Liver (tissue), 3 donors: ENCODE results near the gene BPTF.

Experiments
- EGR1 ChIP-seq, 2 donors: IDR thresholded peaks; 2 replicates each; pipeline ENCODE4 v1.6.1; 2016 to 2018; ENCODE audit warnings: antibody characterized with exemption in 2 of 2, low read depth in 2 of 2
- FOXA1 ChIP-seq: IDR thresholded peaks from 2 replicates; pipeline ENCODE4 v1.6.1; 2016; ENCODE audit warnings: antibody characterized with exemption
- GABPA ChIP-seq, 2 donors: IDR thresholded peaks in 1 of 2; conservative IDR thresholded peaks in 1 of 2; 2 replicates each; pipeline ENCODE4 v1.6.1; 2016; ENCODE audit warnings: antibody characterized with exemption in 2 of 2, mild to moderate bottlenecking in 1 of 2, moderate library complexity in 1 of 2
- RAD21 ChIP-seq, 2 donors: IDR thresholded peaks; 2 replicates each; pipeline ENCODE4 v1.6.1; 2016; ENCODE audit warnings: antibody characterized with exemption in 2 of 2, mild to moderate bottlenecking in 2 of 2
- RXRA ChIP-seq, 2 donors: IDR thresholded peaks; 2 replicates each; pipeline ENCODE4 v1.6.1; 2017 to 2018; ENCODE audit warnings: antibody characterized with exemption in 2 of 2, mild to moderate bottlenecking in 1 of 2
- SP1 ChIP-seq: IDR thresholded peaks from 2 replicates; pipeline ENCODE4 v1.6.1; 2018; ENCODE audit warnings: antibody characterized with exemption, mild to moderate bottlenecking
- TAF1 ChIP-seq: conservative IDR thresholded peaks from 2 replicates; pipeline ENCODE4 v1.6.1; 2016; ENCODE audit warnings: antibody characterized with exemption, mild to moderate bottlenecking
- YY1 ChIP-seq: IDR thresholded peaks from 2 replicates; pipeline ENCODE4 v1.6.1; 2016; ENCODE audit warnings: antibody characterized with exemption, mild to moderate bottlenecking
- TF ChIP-seq, protein P1 (sequence below): fragments of 150-350 bp; IDR thresholded peaks from 2 replicates; pipeline ENCODE4 v1.5.1; 2017; ENCODE audit warnings: improper control_type of control experiment, low read depth, low read length; ENCODE audit not compliant: missing input control
- TF ChIP-seq, protein P2 (sequence below): IDR thresholded peaks from 2 replicates; pipeline ENCODE4 v1.6.1; 2016; ENCODE audit warnings: antibody characterized with exemption
- TF ChIP-seq, protein P3 (sequence below): IDR thresholded peaks from 2 replicates; pipeline ENCODE4 v1.6.1; 2016; ENCODE audit warnings: antibody characterized with exemption, mild to moderate bottlenecking
- donor health status: healthy.
- donor health status: healthy.

DNA sequence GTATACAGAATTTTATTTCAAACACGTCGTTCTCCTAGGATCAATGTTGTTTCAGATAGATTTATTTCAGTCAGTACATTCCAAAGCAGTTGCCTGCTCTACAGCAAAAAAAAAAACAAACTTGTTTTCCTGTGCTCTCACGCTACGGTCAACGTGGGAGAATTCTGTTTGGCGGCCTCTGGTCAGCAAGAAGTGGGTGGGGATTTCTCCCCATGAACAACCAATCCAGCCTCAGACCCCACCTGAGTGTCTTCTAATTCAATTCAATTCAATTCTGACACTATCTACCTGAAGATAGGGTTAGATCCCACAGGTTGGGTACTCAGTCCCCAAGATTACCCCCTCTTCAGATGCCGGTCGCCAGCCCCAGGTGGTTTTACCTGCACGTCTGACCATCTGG is 148.9 kb downstream of the BPTF start:
- TF ChIP-seq, protein P1, sequence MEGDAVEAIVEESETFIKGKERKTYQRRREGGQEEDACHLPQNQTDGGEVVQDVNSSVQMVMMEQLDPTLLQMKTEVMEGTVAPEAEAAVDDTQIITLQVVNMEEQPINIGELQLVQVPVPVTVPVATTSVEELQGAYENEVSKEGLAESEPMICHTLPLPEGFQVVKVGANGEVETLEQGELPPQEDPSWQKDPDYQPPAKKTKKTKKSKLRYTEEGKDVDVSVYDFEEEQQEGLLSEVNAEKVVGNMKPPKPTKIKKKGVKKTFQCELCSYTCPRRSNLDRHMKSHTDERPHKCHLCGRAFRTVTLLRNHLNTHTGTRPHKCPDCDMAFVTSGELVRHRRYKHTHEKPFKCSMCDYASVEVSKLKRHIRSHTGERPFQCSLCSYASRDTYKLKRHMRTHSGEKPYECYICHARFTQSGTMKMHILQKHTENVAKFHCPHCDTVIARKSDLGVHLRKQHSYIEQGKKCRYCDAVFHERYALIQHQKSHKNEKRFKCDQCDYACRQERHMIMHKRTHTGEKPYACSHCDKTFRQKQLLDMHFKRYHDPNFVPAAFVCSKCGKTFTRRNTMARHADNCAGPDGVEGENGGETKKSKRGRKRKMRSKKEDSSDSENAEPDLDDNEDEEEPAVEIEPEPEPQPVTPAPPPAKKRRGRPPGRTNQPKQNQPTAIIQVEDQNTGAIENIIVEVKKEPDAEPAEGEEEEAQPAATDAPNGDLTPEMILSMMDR: no peak
- TF ChIP-seq YY1: no peak
- no peak for TF ChIP-seq RAD21 (IDR thresholded peaks at IDR 0.05)
- TF ChIP-seq GABPA (IDR thresholded peaks at IDR 0.05 in 1 of 2, conservative IDR thresholded peaks at IDR 0.05 in 1 of 2): no peak
- no peak for TF ChIP-seq SP1
- TF ChIP-seq, protein P2, sequence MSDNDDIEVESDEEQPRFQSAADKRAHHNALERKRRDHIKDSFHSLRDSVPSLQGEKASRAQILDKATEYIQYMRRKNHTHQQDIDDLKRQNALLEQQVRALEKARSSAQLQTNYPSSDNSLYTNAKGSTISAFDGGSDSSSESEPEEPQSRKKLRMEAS: no peak
- no peak for TF ChIP-seq TAF1
- TF ChIP-seq FOXA1: no peak
- TF ChIP-seq RXRA (IDR thresholded peaks at IDR 0.05): no peak
- TF ChIP-seq, protein P3, sequence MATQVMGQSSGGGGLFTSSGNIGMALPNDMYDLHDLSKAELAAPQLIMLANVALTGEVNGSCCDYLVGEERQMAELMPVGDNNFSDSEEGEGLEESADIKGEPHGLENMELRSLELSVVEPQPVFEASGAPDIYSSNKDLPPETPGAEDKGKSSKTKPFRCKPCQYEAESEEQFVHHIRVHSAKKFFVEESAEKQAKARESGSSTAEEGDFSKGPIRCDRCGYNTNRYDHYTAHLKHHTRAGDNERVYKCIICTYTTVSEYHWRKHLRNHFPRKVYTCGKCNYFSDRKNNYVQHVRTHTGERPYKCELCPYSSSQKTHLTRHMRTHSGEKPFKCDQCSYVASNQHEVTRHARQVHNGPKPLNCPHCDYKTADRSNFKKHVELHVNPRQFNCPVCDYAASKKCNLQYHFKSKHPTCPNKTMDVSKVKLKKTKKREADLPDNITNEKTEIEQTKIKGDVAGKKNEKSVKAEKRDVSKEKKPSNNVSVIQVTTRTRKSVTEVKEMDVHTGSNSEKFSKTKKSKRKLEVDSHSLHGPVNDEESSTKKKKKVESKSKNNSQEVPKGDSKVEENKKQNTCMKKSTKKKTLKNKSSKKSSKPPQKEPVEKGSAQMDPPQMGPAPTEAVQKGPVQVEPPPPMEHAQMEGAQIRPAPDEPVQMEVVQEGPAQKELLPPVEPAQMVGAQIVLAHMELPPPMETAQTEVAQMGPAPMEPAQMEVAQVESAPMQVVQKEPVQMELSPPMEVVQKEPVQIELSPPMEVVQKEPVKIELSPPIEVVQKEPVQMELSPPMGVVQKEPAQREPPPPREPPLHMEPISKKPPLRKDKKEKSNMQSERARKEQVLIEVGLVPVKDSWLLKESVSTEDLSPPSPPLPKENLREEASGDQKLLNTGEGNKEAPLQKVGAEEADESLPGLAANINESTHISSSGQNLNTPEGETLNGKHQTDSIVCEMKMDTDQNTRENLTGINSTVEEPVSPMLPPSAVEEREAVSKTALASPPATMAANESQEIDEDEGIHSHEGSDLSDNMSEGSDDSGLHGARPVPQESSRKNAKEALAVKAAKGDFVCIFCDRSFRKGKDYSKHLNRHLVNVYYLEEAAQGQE: no peak
- TF ChIP-seq EGR1 (IDR thresholded peaks at IDR 0.05; ENCODE audit: low read depth in 2 of 2): no peak
